Stimulated activated effector memory CD8-positive, alpha-beta T cell treated with anti-CD3 and anti-CD28 coated beads, Interleukin-12 subunit alpha, Interleukin-12 subunit beta, amount 100 ng/mL, for 72 hours (primary cell): Measurements from ENCODE around the gene HOXB2.

ENCODE experiments used
- ATAC-seq: fragments of 150-1000 bp; cut with Tn5 transposase; 2 replicates; pipeline ENCODE4 v1.10.0; 2021
- DNase-seq, 2 donors: peaks; one replicate each; pipeline ENCODE4 v3.0.0; 2021 to 2022; ENCODE audit warnings: low spot score in 2 of 2
- H3K27ac Mint-ChIP-seq: one replicate; pipeline ENCODE4 v1.8.0; 2022; ENCODE audit warnings: mild to moderate bottlenecking, mixed read lengths
- H3K36me3 Mint-ChIP-seq: one replicate; pipeline ENCODE4 v1.8.0; 2022; ENCODE audit warnings: mild to moderate bottlenecking, mixed read lengths
- H3K4me1 Mint-ChIP-seq: one replicate; pipeline ENCODE4 v1.8.0; 2022; ENCODE audit warnings: mixed read lengths
- H3K4me3 Mint-ChIP-seq: one replicate; pipeline ENCODE4 v1.8.0; 2022; ENCODE audit warnings: mild to moderate bottlenecking, mixed read lengths
- H3K9me3 Mint-ChIP-seq: one replicate; pipeline ENCODE4 v1.8.0; 2022; ENCODE audit warnings: mixed read lengths

The HOXB2 gene

DNA sequence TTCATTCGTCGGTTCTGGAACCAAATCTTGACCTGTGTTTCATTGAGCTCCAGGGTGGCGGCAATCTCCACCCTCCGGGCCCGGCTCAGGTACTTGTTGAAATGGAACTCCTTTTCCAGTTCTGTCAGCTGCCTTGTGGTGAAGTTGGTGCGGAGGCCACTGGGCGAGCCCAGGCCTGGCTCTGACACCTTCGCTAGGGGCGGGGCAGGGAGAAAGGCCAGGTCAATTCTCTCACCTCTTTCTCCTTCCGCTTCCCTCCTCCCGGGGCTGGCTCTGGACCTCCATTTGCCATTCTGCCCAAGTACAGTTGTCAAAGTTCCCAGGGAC lies 15.3 kb downstream of the HOXB2 start:
- Mint-ChIP-seq H3K4me3 (no peak overlapping the region), H3K9me3 (no peaks in the 10 kb centered on the region), H3K27ac (no peak overlapping the region), H3K36me3 (no peaks in the 10 kb centered on the region), H3K4me1 (no peaks in the 10 kb centered on the region)
- DNase-seq (no peak), ATAC-seq (no peak)

- Mint-ChIP-seq H3K4me3 (no peak overlapping the region), H3K27ac (no peak overlapping the region), H3K36me3 (no peaks in the 10 kb centered on the region), H3K4me1 (no peaks in the 10 kb centered on the region), H3K9me3 (no peaks in the 10 kb centered on the region)
- DNase-seq, result no peak
- no peak for ATAC-seq
Observed at GRCh38 chr17:48528936-48529682, 15.8 kb downstream of the HOXB2 start.

DNA sequence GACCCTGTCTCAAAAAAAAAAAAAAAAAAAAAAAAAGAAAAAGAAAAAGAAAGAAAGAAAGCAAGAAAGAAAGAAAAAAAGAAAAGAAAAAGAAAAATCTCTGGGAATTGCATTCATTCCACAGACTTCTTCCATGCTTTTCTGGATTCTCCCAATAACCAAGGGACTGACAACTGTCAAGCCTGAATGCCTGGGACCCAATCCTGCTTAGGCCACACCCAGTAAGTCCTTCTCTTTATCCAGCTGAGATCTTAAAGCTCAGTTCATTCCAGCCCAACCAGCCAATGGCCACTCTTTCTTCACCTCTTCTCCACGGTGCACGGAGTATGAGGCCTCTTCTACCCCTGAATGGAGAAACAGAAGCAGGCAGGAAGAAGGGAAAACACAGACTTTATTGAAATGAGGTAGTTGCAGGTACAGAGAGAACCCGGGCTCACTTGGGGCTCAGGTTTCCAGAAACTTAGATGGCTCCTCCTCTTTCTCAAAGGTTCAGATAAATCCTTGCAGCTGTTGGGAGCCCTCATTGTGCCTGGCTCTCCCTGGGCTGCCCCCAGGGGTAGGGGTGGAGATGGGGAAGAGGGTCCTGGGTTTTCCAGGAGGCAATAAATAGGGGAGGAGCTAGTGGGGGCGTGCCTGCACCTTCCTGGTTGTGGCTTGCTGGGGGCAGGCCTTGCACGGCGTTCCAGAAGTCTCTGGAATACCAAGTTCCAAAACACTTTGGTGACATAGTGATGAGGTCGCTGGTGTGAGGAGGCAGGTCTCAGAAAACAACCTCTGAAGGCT lies 16.6 kb downstream of the HOXB2 start:
- ATAC-seq (no peak), DNase-seq (no peak)
- no peaks in the 10 kb centered on the region for H3K36me3 Mint-ChIP-seq
- no peak overlapping the region for H3K4me3 Mint-ChIP-seq
- H3K4me1 Mint-ChIP-seq, result no peaks in the 10 kb centered on the region
- no peak overlapping the region for H3K27ac Mint-ChIP-seq
- H3K9me3 Mint-ChIP-seq, result no peaks in the 10 kb centered on the region

DNA sequence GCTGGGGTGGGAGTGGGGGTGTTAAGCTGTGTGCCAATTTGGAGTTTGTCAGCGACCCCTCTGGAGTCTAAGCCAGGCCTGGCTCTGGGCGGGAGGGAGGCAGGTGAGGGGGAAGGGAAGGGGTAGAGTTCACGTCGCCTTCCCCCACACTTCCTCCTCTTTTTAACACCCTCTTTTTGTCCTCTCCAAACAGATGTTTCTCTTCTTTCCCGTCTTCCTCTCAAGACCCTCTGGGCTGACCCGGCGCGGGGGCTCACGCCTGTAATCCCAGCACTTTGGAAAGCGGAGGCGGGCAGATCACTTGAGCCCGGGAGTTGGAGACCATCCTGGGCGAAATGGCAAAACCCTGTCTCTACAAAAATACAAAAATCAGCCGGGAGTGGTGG lies 17.4 kb downstream of the HOXB2 start:
- Mint-ChIP-seq H3K36me3 (no peaks in the 10 kb centered on the region), H3K4me1 (no peaks in the 10 kb centered on the region), H3K27ac (no peak overlapping the region), H3K4me3 (no peak overlapping the region), H3K9me3 (no peaks in the 10 kb centered on the region)
- ATAC-seq, result no peak
- no peak for DNase-seq

- Mint-ChIP-seq H3K4me1 (no peaks in the 10 kb centered on the region), H3K36me3 (no peaks in the 10 kb centered on the region), H3K9me3 (no peaks in the 10 kb centered on the region), H3K4me3 (no peak overlapping the region), H3K27ac (no peak overlapping the region)
- DNase-seq, result no peak
- no peak for ATAC-seq
Observed at GRCh38 chr17:48526608-48527546, 18.0 kb downstream of the HOXB2 start.

DNA sequence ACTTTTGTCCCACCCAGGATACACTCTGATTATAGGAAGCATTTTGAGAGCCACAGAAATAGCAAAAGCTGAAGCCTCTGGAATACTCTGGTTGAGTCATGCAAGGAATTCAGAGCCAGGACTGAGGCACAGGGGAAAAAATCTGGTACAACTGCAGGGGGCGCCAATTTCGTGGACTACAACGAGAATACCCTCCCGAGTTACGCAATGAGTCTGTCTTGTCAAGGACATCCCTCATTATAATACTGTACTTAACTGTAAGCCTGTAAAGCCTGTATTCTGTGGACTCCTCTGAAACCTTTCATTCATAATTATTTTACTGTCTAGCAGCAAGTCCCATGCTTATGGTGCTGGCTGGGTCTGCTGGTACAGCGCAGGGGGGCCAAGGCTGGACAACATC lies 21.9 kb downstream of the HOXB2 start:
- Mint-ChIP-seq H3K4me1 (no peaks in the 10 kb centered on the region), H3K9me3 (no peaks in the 10 kb centered on the region), H3K4me3 (no peak overlapping the region), H3K27ac (no peak overlapping the region), H3K36me3 (no peaks in the 10 kb centered on the region)
- ATAC-seq, result no peak
- no peak for DNase-seq

DNA sequence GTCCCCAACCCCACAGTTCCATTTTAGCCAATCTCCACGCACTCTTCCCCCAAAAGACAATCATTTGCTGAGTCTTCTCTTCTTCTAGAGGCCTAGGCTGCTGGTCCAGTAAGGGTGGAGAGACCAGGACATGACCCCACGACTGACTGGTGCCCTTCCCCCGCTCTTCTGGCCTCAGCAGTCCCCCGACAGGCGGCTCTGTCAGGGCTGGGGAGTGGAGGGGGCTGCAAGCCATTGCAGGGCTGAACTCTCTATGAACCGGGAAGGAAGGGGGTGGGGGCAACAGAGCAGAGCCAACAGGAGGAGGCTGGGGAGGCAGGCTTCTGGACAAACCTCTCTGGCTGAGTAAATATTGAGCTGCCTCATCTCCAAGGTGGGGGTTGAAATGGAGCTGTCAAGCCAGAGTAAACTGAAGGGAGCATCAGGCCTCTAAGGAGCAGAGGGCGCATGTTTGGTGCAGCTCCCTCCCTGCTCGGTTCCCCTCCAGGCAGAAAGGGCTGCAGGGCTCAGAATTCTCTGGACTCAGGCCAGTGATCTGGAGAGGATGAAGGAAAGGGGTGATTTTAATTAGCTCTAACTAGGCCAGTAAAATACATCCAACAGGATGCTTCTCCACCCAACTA lies 22.8 kb downstream of the HOXB2 start:
- DNase-seq, result no peak
- no peak overlapping the region for H3K27ac Mint-ChIP-seq
- H3K36me3 Mint-ChIP-seq, result no peaks in the 10 kb centered on the region
- no peaks in the 10 kb centered on the region for H3K9me3 Mint-ChIP-seq
- no peak for ATAC-seq
- H3K4me3 Mint-ChIP-seq, result no peak overlapping the region
- H3K4me1 Mint-ChIP-seq, result no peaks in the 10 kb centered on the region

DNA sequence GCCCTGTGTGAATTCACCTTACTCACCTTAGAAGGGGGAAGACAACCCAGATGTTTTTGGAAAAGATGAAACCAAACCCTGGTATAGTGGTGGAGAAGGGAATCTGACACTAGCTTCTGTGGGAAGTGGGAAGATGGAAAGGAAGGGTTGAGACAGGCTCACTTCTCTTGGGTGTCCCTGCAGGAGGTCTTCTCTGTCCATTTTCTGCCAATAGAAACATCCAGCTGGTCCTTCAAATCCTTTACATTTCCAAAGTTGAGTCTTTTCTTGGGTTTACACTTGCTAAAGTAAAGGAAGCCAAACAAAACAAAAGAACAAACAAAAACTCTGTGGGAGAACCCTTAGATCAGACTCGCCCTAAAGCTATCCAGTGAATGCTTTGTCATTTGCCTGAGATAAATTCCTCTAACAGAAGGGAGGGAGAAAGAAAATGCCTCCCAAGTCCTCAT lies 24.3 kb downstream of the HOXB2 start:
- no peak for DNase-seq
- Mint-ChIP-seq H3K4me3 (no peak overlapping the region), H3K9me3 (no peaks in the 10 kb centered on the region), H3K27ac (no peak overlapping the region), H3K4me1 (no peaks in the 10 kb centered on the region), H3K36me3 (no peaks in the 10 kb centered on the region)
- no peak for ATAC-seq

- ATAC-seq (no peak), DNase-seq (no peak)
- peaks cover 7% of the 10 kb centered on the region for H3K4me1 Mint-ChIP-seq
- no peaks in the 10 kb centered on the region for H3K9me3 Mint-ChIP-seq
- H3K4me3 Mint-ChIP-seq, result no peak overlapping the region
- no peaks in the 10 kb centered on the region for H3K36me3 Mint-ChIP-seq
- H3K27ac Mint-ChIP-seq, result no peak overlapping the region
Observed at GRCh38 chr17:48519427-48519826, 25.5 kb downstream of the HOXB2 start.

DNA sequence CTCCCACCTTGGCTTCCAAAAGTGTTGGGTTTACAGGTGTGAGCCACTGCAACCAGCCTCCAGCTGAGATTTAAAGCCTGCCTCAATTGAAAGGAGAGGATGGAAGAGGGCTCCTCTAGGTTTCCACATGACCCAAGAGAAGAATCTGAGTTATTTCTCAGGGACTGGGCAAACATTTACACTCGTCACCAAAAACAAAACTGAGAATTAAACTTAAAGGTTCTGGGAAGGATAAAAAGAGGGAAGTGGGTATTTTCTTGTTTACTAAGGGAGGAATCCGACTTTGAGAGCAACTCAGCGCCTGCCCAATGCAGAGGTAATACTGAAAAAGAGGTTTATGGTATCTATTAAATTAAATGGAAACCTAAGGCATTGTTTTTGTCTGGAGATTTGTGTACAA lies 27.4 kb downstream of the HOXB2 start:
- no peak overlapping the region for H3K4me3 Mint-ChIP-seq
- H3K9me3 Mint-ChIP-seq, result no peaks in the 10 kb centered on the region
- no peaks in the 10 kb centered on the region for H3K36me3 Mint-ChIP-seq
- ATAC-seq (no peak), DNase-seq (no peak)
- peaks cover 20% of the 10 kb centered on the region for H3K4me1 Mint-ChIP-seq
- H3K27ac Mint-ChIP-seq, result no peak overlapping the region

DNA sequence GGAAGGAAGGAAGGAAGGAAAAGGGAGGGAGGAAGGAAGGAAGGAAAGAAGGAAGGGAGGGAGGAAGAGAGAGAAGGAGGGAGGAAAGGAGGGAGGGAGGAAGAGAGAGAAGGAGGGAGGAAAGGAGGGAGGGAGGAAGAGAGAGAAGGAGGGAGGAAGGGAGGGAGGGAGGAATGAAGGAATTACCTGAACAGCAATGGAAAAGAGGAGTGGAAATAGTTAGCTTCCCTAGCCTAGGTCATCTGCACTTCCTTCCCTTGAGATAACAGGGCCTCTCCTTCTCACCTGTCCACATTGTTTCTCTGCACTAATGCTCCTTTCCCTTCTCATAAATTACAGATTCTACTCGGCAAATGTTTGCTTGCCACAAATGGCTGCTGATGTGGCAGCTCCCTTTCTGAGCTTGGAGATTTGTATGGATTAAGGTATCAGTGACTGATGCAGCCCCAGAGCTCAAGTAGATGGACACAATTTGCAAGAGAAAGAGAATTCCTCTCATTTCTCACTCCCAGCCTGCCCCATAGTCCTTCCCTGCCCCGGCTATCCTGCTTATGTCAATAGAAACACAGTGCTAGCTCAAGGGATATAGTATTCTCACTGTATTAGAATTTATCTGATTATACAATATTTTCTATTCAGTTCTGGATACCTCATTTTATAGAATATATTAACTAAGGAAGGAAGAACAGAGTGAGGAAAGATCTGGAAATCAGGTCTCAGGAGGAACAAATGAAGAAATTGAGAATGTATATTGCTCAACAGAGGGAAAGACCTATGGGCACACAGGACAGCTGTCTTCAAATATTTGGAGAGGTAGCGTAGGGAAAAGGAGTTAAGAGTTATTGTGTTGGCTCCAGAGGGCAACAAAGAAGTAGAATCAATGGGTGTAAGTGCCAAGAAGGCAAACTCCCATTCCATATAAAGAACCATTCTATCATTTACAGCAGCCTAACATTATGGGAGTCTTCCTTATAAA lies 28.7 kb downstream of the HOXB2 start:
- DNase-seq (no peak), ATAC-seq (no peak)
- Mint-ChIP-seq H3K36me3 (no peaks in the 10 kb centered on the region), H3K9me3 (no peaks in the 10 kb centered on the region), H3K4me1 (peaks cover 26% of the 10 kb centered on the region), H3K27ac (peak overlapping the region; percentile 15), H3K4me3 (no peak overlapping the region)

- peak; percentile 63 for ATAC-seq
- Mint-ChIP-seq H3K4me1 (peaks cover 34% of the 10 kb centered on the region), H3K27ac (no peak overlapping the region), H3K36me3 (no peaks in the 10 kb centered on the region), H3K9me3 (no peaks in the 10 kb centered on the region), H3K4me3 (no peak overlapping the region)
- no peak for DNase-seq
Observed at GRCh38 chr17:48514477-48514876, 30.4 kb downstream of the HOXB2 start.

DNA sequence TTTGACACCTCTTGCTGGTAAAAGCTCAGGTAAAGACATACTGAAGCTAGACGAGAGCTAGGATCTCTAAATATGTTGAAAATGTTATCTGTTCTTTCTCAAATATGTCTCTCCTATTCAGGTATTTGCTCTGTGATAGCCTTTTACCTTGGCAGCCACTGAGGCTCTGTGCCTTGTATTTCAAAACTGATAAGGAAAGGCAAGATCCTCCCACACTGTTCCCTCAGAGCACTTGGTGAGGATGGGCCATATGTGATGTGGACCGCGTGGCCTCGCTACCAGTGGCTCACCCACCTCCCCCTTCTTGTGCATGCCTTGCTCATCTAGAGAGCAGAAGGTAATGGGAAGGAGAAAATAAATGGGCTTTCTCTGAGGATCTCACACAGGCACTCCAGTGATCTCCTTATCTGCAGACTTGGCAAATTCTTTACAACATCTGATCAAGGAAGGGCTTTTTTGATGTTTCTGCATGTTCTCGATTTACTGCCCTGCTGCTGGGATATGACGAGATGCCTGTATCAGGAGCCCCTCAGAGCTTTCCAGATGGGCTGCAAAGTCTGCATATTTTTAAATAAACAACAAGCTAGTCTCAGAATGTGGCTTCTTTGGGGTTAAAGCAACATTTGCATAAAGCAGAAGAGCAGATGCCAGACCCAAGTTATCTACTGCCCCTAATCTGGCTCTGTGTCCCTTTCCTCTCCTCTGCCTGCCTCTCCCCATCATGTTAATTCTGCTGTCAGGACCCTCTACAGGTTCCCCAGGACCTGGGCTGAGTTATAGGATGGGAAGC lies 31.0 kb downstream of the HOXB2 start:
- no peak for ATAC-seq
- Mint-ChIP-seq H3K4me1 (peaks cover 34% of the 10 kb centered on the region), H3K27ac (no peak overlapping the region), H3K9me3 (no peaks in the 10 kb centered on the region), H3K36me3 (no peaks in the 10 kb centered on the region), H3K4me3 (no peak overlapping the region)
- no peak for DNase-seq

GRCh38 chr17:48513097-48513496 lies 31.8 kb downstream of the HOXB2 start:
- Mint-ChIP-seq H3K36me3 (no peaks in the 10 kb centered on the region), H3K27ac (no peak overlapping the region), H3K9me3 (no peaks in the 10 kb centered on the region), H3K4me3 (no peak overlapping the region), H3K4me1 (peaks cover 34% of the 10 kb centered on the region)
- DNase-seq, result no peak
- no peak for ATAC-seq
